Liver (tissue), 9 donors: ENCODE data around the gene GBA2. TPM values are rescaled to one million over a fixed set of nuclear protein-coding genes. Genes with fewer than 3 reads are reported as not detected.

Experiments
- DNase-seq: peaks from one replicate; pipeline ENCODE4 v3.0.0-alpha.2; 2017; ENCODE audit warnings: low spot score
- H3K27ac ChIP-seq, 2 donors: one replicate each; pipeline ENCODE4 v1.7.0; 2013; ENCODE audit warnings: inconsistent platforms in 2 of 2, low read length in 2 of 2, control low read depth in 1 of 2, low read depth in 1 of 2, mild to moderate bottlenecking in 1 of 2
- H3K27me3 ChIP-seq, 4 donors: one replicate each; pipeline versions ENCODE4 v1.6.1 to v1.7.0; 2013; ENCODE audit warnings: low read length in 3 of 4, inconsistent platforms in 1 of 4, mild to moderate bottlenecking in 1 of 4, moderate library complexity in 1 of 4; ENCODE audit not compliant: control insufficient read depth in 4 of 4, insufficient read depth in 4 of 4
- H3K36me3 ChIP-seq, 4 donors: one replicate each; pipeline versions ENCODE4 v1.6.1 to v1.7.0; 2013; ENCODE audit warnings: low read length in 3 of 4, mild to moderate bottlenecking in 3 of 4, low read depth in 1 of 4, moderate library complexity in 1 of 4; ENCODE audit not compliant: control insufficient read depth in 4 of 4, insufficient read depth in 3 of 4
- H3K4me1 ChIP-seq, 4 donors: one replicate each; pipeline versions ENCODE4 v1.6.1 to v1.7.0; 2013; ENCODE audit warnings: low read length in 3 of 4, mild to moderate bottlenecking in 3 of 4, moderate library complexity in 1 of 4; ENCODE audit not compliant: control insufficient read depth in 4 of 4, insufficient read depth in 4 of 4
- H3K4me3 ChIP-seq, 3 donors: one replicate each; pipeline versions ENCODE4 v1.6.1 to v1.7.0; 2013; ENCODE audit warnings: low read length in 3 of 3, control low read depth in 1 of 3, low read depth in 1 of 3, mild to moderate bottlenecking in 1 of 3
- H3K9ac ChIP-seq, 2 donors: one replicate each; pipeline ENCODE4 v1.7.0; 2013; ENCODE audit warnings: low read length in 2 of 2, mild to moderate bottlenecking in 2 of 2, moderate library complexity in 2 of 2, control low read depth in 1 of 2, low read depth in 1 of 2
- H3K9me3 ChIP-seq, 4 donors: one replicate each; pipeline versions ENCODE4 v1.6.1 to v1.7.0; 2013; ENCODE audit warnings: low read length in 3 of 4; ENCODE audit not compliant: control insufficient read depth in 4 of 4
- CTCF ChIP-seq: fragments of 150-350 bp; IDR thresholded peaks from 2 replicates; pipeline ENCODE4 v1.5.1; 2017; ENCODE audit warnings: improper control_type of control experiment, low read depth, low read length; ENCODE audit not compliant: missing input control
- EGR1 ChIP-seq, 2 donors: IDR thresholded peaks; 2 replicates each; pipeline ENCODE4 v1.6.1; 2016 to 2018; ENCODE audit warnings: antibody characterized with exemption in 2 of 2, low read depth in 2 of 2
- FOXA1 ChIP-seq: IDR thresholded peaks from 2 replicates; pipeline ENCODE4 v1.6.1; 2016; ENCODE audit warnings: antibody characterized with exemption
- FOXA2 ChIP-seq: IDR thresholded peaks from 2 replicates; pipeline ENCODE4 v1.6.1; 2016; ENCODE audit warnings: antibody characterized with exemption
- GABPA ChIP-seq, 2 donors: IDR thresholded peaks in 1 of 2; conservative IDR thresholded peaks in 1 of 2; 2 replicates each; pipeline ENCODE4 v1.6.1; 2016; ENCODE audit warnings: antibody characterized with exemption in 2 of 2, mild to moderate bottlenecking in 1 of 2, moderate library complexity in 1 of 2
- HNF4A ChIP-seq, 2 donors: conservative IDR thresholded peaks; 2 replicates each; pipeline ENCODE4 v1.6.1; 2016; ENCODE audit warnings: antibody characterized with exemption in 2 of 2, mild to moderate bottlenecking in 2 of 2
- HNF4G ChIP-seq: IDR thresholded peaks from 2 replicates; pipeline ENCODE4 v1.6.1; 2016; ENCODE audit warnings: antibody characterized with exemption
- JUND ChIP-seq, 2 donors: IDR thresholded peaks; 2 replicates each; pipeline ENCODE4 v1.6.1; 2016; ENCODE audit warnings: antibody characterized with exemption in 2 of 2
- MAX ChIP-seq: IDR thresholded peaks from 2 replicates; pipeline ENCODE4 v1.6.1; 2016; ENCODE audit warnings: antibody characterized with exemption
- NR2F2 ChIP-seq: IDR thresholded peaks from 2 replicates; pipeline ENCODE4 v1.6.1; 2016; ENCODE audit warnings: antibody characterized with exemption
- RAD21 ChIP-seq, 2 donors: IDR thresholded peaks; 2 replicates each; pipeline ENCODE4 v1.6.1; 2016; ENCODE audit warnings: antibody characterized with exemption in 2 of 2, mild to moderate bottlenecking in 2 of 2
- REST ChIP-seq: IDR thresholded peaks from 2 replicates; pipeline ENCODE4 v1.6.1; 2016; ENCODE audit warnings: antibody characterized with exemption, mild to moderate bottlenecking
- RXRA ChIP-seq, 2 donors: IDR thresholded peaks; 2 replicates each; pipeline ENCODE4 v1.6.1; 2017 to 2018; ENCODE audit warnings: antibody characterized with exemption in 2 of 2, mild to moderate bottlenecking in 1 of 2
- SP1 ChIP-seq: IDR thresholded peaks from 2 replicates; pipeline ENCODE4 v1.6.1; 2018; ENCODE audit warnings: antibody characterized with exemption, mild to moderate bottlenecking
- TAF1 ChIP-seq: conservative IDR thresholded peaks from 2 replicates; pipeline ENCODE4 v1.6.1; 2016; ENCODE audit warnings: antibody characterized with exemption, mild to moderate bottlenecking
- YY1 ChIP-seq: IDR thresholded peaks from 2 replicates; pipeline ENCODE4 v1.6.1; 2016; ENCODE audit warnings: antibody characterized with exemption, mild to moderate bottlenecking
- WGBS: extraction: QIAGEN DNeasy Blood & Tissue Kit; methylation state at CpG from one replicate; pipeline ENCODE4 v1.1.7; 2013; 5-methylcytosine and 5-hydroxymethylcytosine counted together
- polyA plus RNA-seq, 2 donors: library from polyadenylated mRNA; stranded (reverse) in 1 of 2; unstranded in 1 of 2; fragments of 200-250 nt in 1 of 2; fragments of >200 nt in 1 of 2; fragmentation: Nextera tagmentation in 1 of 2; extraction: Ambion mirVana in 1 of 2; gene quantifications; one replicate each; pipeline versions ENCODE4 v1.2.1 to v1.2.3, GENCODE V29; 2013 to 2015
- total RNA-seq, 2 donors: library from RNA; depleted of rRNA; stranded (reverse); fragments of >200 nt; gene quantifications; one replicate each; pipeline ENCODE4 v1.2.3, GENCODE V29; 2014
- TF ChIP-seq, protein P1 (sequence below): IDR thresholded peaks from 2 replicates; pipeline ENCODE4 v1.6.1; 2016; ENCODE audit warnings: antibody characterized with exemption
- TF ChIP-seq, protein P2 (sequence below): IDR thresholded peaks from 2 replicates; pipeline ENCODE4 v1.6.1; 2016; ENCODE audit warnings: antibody characterized with exemption
- donor health status: healthy.
- donor health status: healthy.
- donor health status: healthy.
- donor health status: healthy.
- donor health status: healthy.

GBA2 gene
- total and polyA plus RNA-seq, 4 donors, result 24.1 to 65.3 (median 25.8) TPM

DNA sequence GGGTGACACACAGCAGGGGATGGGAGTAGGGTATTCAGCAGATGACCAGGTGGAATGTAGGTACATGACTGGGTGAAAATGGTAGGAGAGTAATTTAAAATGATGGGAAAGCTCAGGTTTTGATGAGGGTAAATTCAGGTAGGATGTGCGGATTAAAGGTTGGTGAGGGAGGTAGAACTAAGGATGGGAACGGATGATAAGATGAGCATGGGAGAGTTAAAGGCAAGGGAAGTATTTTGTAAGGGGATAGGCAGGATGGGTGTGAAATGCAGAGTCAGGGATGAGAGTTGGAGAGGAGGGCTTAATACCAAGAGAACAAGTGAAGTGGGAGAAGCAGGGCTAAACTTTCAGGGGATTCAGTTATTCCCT, 18.6 kb downstream of the GBA2 start:
- peak overlapping the region; percentile 95 to 98 for H3K27ac ChIP-seq
- TF ChIP-seq TAF1 (no peak), REST (no peak), YY1 (no peak), CTCF (no peak), JUND (IDR thresholded peaks at IDR 0.05) (no peak), RXRA (IDR thresholded peaks at IDR 0.05) (no peak), RAD21 (IDR thresholded peaks at IDR 0.05) (no peak), HNF4G (no peak), HNF4A (conservative IDR thresholded peaks at IDR 0.05) (no peak), EGR1 (IDR thresholded peaks at IDR 0.05; ENCODE audit: low read depth in 2 of 2) (no peak), MAX (no peak), GABPA (IDR thresholded peaks at IDR 0.05 in 1 of 2, conservative IDR thresholded peaks at IDR 0.05 in 1 of 2) (no peak), SP1 (no peak), FOXA2 (no peak), NR2F2 (no peak), FOXA1 (no peak)
- TF ChIP-seq, protein P1, sequence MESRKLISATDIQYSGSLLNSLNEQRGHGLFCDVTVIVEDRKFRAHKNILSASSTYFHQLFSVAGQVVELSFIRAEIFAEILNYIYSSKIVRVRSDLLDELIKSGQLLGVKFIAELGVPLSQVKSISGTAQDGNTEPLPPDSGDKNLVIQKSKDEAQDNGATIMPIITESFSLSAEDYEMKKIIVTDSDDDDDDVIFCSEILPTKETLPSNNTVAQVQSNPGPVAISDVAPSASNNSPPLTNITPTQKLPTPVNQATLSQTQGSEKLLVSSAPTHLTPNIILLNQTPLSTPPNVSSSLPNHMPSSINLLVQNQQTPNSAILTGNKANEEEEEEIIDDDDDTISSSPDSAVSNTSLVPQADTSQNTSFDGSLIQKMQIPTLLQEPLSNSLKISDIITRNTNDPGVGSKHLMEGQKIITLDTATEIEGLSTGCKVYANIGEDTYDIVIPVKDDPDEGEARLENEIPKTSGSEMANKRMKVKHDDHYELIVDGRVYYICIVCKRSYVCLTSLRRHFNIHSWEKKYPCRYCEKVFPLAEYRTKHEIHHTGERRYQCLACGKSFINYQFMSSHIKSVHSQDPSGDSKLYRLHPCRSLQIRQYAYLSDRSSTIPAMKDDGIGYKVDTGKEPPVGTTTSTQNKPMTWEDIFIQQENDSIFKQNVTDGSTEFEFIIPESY, result no peak
- TF ChIP-seq, protein P2, sequence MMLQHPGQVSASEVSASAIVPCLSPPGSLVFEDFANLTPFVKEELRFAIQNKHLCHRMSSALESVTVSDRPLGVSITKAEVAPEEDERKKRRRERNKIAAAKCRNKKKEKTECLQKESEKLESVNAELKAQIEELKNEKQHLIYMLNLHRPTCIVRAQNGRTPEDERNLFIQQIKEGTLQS, result no peak
- no peaks in the 10 kb centered on the region for H3K27me3 ChIP-seq
- H3K9me3 ChIP-seq, result no peaks in the 10 kb centered on the region
- peaks cover 0 to 8% (median 2%) of the 10 kb centered on the region in 4 donors for H3K36me3 ChIP-seq
- peak overlapping the region; percentile 25 to 96 for H3K9ac ChIP-seq
- WGBS, result 77% methylated on average over 2 of the region's 2 CpGs
- peaks cover 21 to 64% (median 56%) of the 10 kb centered on the region in 4 donors for H3K4me1 ChIP-seq
- peak overlapping the region; percentile 75 to 91 (median 85) for H3K4me3 ChIP-seq
- no peak for DNase-seq
